ENCODE results near the gene SORCS1. TPM values are rescaled to one million over a fixed set of nuclear protein-coding genes. Genes with fewer than 3 reads are reported as not detected.

Gene SORCS1
- total and polyA plus RNA-seq, 2 donors from 2014 or later, result 0.76 to 2.4 TPM

DNA sequence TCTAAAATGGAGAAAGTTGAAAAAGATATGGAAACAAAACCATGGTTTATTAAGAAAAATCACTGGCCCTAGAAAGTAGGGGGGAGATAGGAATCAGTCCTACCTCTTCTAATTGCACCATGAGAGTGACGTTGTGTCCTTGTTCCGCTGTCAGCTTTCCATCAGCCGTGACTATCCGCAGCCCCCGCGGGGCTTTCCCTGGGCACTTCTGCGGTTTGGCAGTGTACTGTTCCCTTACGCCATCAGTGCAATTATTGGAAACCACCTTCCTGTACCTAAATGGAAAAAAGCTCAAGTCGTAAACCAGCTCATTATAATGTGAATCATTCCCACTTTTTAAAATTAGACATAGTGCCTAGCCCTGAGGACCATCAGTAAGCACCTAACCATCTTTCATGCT is 512.2 kb downstream of the SORCS1 start:
- TF ChIP-seq, protein P1, sequence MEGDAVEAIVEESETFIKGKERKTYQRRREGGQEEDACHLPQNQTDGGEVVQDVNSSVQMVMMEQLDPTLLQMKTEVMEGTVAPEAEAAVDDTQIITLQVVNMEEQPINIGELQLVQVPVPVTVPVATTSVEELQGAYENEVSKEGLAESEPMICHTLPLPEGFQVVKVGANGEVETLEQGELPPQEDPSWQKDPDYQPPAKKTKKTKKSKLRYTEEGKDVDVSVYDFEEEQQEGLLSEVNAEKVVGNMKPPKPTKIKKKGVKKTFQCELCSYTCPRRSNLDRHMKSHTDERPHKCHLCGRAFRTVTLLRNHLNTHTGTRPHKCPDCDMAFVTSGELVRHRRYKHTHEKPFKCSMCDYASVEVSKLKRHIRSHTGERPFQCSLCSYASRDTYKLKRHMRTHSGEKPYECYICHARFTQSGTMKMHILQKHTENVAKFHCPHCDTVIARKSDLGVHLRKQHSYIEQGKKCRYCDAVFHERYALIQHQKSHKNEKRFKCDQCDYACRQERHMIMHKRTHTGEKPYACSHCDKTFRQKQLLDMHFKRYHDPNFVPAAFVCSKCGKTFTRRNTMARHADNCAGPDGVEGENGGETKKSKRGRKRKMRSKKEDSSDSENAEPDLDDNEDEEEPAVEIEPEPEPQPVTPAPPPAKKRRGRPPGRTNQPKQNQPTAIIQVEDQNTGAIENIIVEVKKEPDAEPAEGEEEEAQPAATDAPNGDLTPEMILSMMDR (IDR thresholded peaks at IDR 0.05; ENCODE audit: borderline replicate concordance, extremely low read depth, insufficient read depth), result no peak
- Histone ChIP-seq H3K27me3 (ENCODE audit: control insufficient read depth, insufficient read depth, low read length) (no peaks in the 10 kb centered on the region), H3K27ac (ENCODE audit: low read depth in 2 of 2, low read length in 2 of 2) (no peak overlapping the region), H3K4me1 (ENCODE audit: control insufficient read depth in 2 of 3, insufficient read depth in 2 of 3, low read depth in 1 of 3, low read length in 3 of 3) (no peaks in the 10 kb centered on the region), H3K4me3 (ENCODE audit: low read length in 3 of 3) (no peak overlapping the region), H3K9me3 (ENCODE audit: control insufficient read depth in 2 of 3, insufficient read depth in 1 of 3, low read length in 3 of 3) (no peaks in the 10 kb centered on the region), H3K9ac (ENCODE audit: low read length in 3 of 3) (no peak overlapping the region), H3K36me3 (ENCODE audit: control insufficient read depth in 2 of 3, insufficient read depth in 3 of 3, low read length in 3 of 3) (no peaks in the 10 kb centered on the region)
- intact Hi-C loops (cut with DNase I), result no loop called here
- FAIRE-seq, result no peak
- DNase-seq, result no peak

- DNase-seq, result no peak
- H3K4me3 ChIP-seq (ENCODE audit: low read length in 3 of 3), result no peak overlapping the region
- H3K9me3 ChIP-seq (ENCODE audit: control insufficient read depth in 2 of 3, insufficient read depth in 1 of 3, low read length in 3 of 3), result no peaks in the 10 kb centered on the region
- H3K9ac ChIP-seq (ENCODE audit: low read length in 3 of 3), result no peak overlapping the region
- TF ChIP-seq, protein P1 (IDR thresholded peaks at IDR 0.05; ENCODE audit: borderline replicate concordance, extremely low read depth, insufficient read depth), result no peak
- no peaks in the 10 kb centered on the region for H3K4me1 ChIP-seq (ENCODE audit: control insufficient read depth in 2 of 3, insufficient read depth in 2 of 3, low read depth in 1 of 3, low read length in 3 of 3)
- intact Hi-C loops (cut with DNase I), result no loop called here
- no peak for FAIRE-seq
- H3K27ac ChIP-seq (ENCODE audit: low read depth in 2 of 2, low read length in 2 of 2), result no peak overlapping the region
- no peaks in the 10 kb centered on the region for H3K27me3 ChIP-seq (ENCODE audit: control insufficient read depth, insufficient read depth, low read length)
- H3K36me3 ChIP-seq (ENCODE audit: control insufficient read depth in 2 of 3, insufficient read depth in 3 of 3, low read length in 3 of 3), result no peaks in the 10 kb centered on the region
Measured at GRCh38 chr10:106648534-106649481, 515.7 kb downstream of the SORCS1 start.

- FAIRE-seq (no peak), DNase-seq (no peak)
- H3K9ac ChIP-seq (ENCODE audit: low read length in 3 of 3), result no peak overlapping the region
- no peaks in the 10 kb centered on the region for H3K36me3 ChIP-seq (ENCODE audit: control insufficient read depth in 2 of 3, insufficient read depth in 3 of 3, low read length in 3 of 3)
- intact Hi-C loops (cut with DNase I), result no loop called here
- H3K27ac ChIP-seq (ENCODE audit: low read depth in 2 of 2, low read length in 2 of 2), result no peak overlapping the region
- TF ChIP-seq, protein P1 (IDR thresholded peaks at IDR 0.05; ENCODE audit: borderline replicate concordance, extremely low read depth, insufficient read depth), result no peak
- no peaks in the 10 kb centered on the region for H3K27me3 ChIP-seq (ENCODE audit: control insufficient read depth, insufficient read depth, low read length)
- H3K4me3 ChIP-seq (ENCODE audit: low read length in 3 of 3), result no peak overlapping the region
- no peaks in the 10 kb centered on the region for H3K4me1 ChIP-seq (ENCODE audit: control insufficient read depth in 2 of 3, insufficient read depth in 2 of 3, low read depth in 1 of 3, low read length in 3 of 3)
- no peaks in the 10 kb centered on the region for H3K9me3 ChIP-seq (ENCODE audit: control insufficient read depth in 2 of 3, insufficient read depth in 1 of 3, low read length in 3 of 3)
Measured at GRCh38 chr10:106643473-106643872, 521.0 kb downstream of the SORCS1 start.
